GM12865 (cell line): ENCODE results near the gene PECR.
"Not testable (repeated sequence)": the region's sequence is repeated elsewhere in the genome, so short reads cannot be mapped to it uniquely, and the experiment has no call there.

Experiments used
- DNase-seq: peaks from one replicate; pipeline ENCODE4 v3.0.0; 2010; ENCODE audit warnings: low read depth
- H3K4me3 ChIP-seq: 2 replicates; pipeline ENCODE4 v1.5.1; 2011; ENCODE audit warnings: mild to moderate bottlenecking, low read depth, low read length, control low read depth
- TF ChIP-seq, protein P1 (sequence below): IDR thresholded peaks from 2 replicates; pipeline ENCODE4 v1.5.1; 2011; ENCODE audit warnings: low read length, control low read depth, low read depth, inconsistent platforms; ENCODE audit not compliant: insufficient read depth; ENCODE audit errors: missing control alignments

The PECR gene

GRCh38 chr2:215997219-215997618, 84.4 kb downstream of the PECR start:
- DNase-seq: no peak
- no peak overlapping the region for H3K4me3 ChIP-seq
- TF ChIP-seq, protein P1, sequence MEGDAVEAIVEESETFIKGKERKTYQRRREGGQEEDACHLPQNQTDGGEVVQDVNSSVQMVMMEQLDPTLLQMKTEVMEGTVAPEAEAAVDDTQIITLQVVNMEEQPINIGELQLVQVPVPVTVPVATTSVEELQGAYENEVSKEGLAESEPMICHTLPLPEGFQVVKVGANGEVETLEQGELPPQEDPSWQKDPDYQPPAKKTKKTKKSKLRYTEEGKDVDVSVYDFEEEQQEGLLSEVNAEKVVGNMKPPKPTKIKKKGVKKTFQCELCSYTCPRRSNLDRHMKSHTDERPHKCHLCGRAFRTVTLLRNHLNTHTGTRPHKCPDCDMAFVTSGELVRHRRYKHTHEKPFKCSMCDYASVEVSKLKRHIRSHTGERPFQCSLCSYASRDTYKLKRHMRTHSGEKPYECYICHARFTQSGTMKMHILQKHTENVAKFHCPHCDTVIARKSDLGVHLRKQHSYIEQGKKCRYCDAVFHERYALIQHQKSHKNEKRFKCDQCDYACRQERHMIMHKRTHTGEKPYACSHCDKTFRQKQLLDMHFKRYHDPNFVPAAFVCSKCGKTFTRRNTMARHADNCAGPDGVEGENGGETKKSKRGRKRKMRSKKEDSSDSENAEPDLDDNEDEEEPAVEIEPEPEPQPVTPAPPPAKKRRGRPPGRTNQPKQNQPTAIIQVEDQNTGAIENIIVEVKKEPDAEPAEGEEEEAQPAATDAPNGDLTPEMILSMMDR: no peak

- DNase-seq: no peak
- TF ChIP-seq, protein P1: no peak
- H3K4me3 ChIP-seq: no peak overlapping the region
These were observed 86.7 kb downstream of the PECR start for GRCh38 chr2:215994911-215995310.

DNA sequence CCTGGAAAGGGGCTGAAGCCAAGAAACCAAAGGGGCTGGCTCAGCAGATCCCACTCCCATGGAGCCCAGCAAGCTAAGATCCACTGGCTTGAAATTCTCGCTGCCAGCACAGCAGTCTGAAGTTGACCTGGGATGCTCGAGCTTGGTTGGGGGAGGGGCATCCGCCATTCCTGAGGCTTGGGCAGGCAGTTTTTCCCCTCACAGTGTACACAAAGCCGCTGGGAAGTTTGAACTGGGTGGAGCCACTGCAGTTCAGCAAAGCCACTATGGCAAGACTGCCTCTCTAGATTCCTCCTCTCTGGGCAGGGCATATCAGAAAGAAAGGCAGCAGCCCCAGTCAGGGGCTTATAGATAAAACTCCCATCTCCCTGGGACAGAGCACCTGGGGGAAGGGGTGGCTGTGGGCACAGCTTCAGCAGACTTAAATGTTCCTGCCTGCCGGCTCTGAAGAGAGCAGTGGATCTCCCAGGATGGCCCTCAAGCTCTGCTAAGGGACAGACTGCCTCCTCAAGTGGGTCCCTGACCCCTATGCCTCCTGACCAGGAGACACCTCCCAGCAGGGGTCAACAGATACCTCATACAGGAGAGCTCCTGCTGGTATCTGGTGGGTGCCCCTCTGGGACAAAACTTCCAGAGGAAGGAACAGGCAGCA, 92.9 kb downstream of the PECR start:
- DNase-seq, H3K4me3 ChIP-seq: not testable (repeated sequence)
